Activated naive CD8-positive, alpha-beta T cell treated with anti-CD3 and anti-CD28 coated beads, Interleukin-2, amount 10 ng/mL, durations not matched to agents 7 days and 5 days (primary cell): ENCODE measurements around the gene IKBKE. TPM values are rescaled to one million over a fixed set of nuclear protein-coding genes. Genes with fewer than 3 reads are reported as not detected.

Experiments
- ATAC-seq: fragments of 150-1000 bp; cut with Tn5 transposase; one replicate; pipeline ENCODE4 v1.10.0; 2021; ENCODE audit warnings: low read depth, moderate library complexity
- POLR2A ChIA-PET: fragments of 350-600 bp; sonication (Branson Sonifier 250); formaldehyde crosslinking; loops from one replicate; lab custom pipeline; 2021; ENCODE audit warnings: antibody characterized with exemption; lab: Charles Lee
- DNase-seq: peaks from one replicate; pipeline ENCODE4 v3.0.0; 2021
- H3K27ac Mint-ChIP-seq: one replicate; pipeline ENCODE4 v1.8.0; 2022; ENCODE audit warnings: mild to moderate bottlenecking, mixed read lengths
- H3K27me3 Mint-ChIP-seq: one replicate; pipeline ENCODE4 v1.8.0; 2022; ENCODE audit warnings: mild to moderate bottlenecking, moderate library complexity, mixed read lengths
- H3K36me3 Mint-ChIP-seq: one replicate; pipeline ENCODE4 v1.8.0; 2021; ENCODE audit warnings: mild to moderate bottlenecking, mixed read lengths
- H3K4me1 Mint-ChIP-seq: one replicate; pipeline ENCODE4 v1.8.0; 2021; ENCODE audit warnings: mixed read lengths
- H3K4me3 Mint-ChIP-seq: one replicate; pipeline ENCODE4 v1.8.0; 2022; ENCODE audit warnings: mild to moderate bottlenecking, moderate library complexity, mixed read lengths
- H3K9me3 Mint-ChIP-seq: one replicate; pipeline ENCODE4 v1.8.0; 2021; ENCODE audit warnings: mixed read lengths
- total RNA-seq, 2 experiments: library from RNA; stranded (reverse); gene quantifications; one replicate each; pipeline ENCODE4 v1.2.3, GENCODE V29; 2021

The IKBKE gene
- total RNA-seq, 2 experiments from 2014 or later = 83.5 to 84.0 TPM

DNA sequence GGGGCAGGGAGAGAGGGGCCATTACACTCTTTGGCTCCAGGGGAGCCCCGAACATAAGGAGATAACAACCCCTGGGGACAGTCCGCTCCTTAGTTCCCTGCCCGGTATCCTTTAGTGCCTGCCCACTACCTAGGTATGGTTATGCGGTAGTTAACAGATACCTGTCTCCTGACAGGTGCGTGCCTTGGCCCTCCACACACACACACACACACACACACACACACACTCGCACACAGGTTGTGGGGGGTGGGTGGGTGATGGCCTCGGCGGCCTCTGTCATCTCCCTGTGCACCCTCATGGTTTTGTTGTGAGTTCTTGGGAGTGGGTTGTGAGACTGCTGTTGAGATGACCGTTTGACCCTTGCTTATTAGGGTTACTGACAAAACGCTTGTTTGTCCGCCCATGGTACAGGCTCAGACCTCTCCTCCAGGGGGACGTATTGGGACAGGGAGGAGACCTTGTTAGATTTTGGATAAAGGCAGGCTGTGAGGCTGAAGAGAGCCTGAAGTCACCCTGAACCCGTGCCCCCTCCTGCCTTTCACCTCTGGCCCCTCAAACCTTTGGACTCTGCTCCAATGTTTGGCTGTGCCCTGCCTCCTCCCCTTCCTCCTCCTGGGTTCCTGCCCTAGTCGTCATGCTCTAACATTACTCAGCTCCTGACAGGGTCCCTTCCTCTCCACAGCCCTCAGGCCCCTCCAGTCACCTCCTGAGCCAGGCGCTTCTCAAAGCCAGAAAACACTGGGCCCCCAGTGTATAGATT lies 38.0 kb downstream of the IKBKE start:
- no peaks in the 10 kb centered on the region for H3K9me3 Mint-ChIP-seq
- H3K4me1 Mint-ChIP-seq = peaks cover 29% of the 10 kb centered on the region
- H3K4me3 Mint-ChIP-seq = peak overlapping the region; percentile 53
- H3K27me3 Mint-ChIP-seq = peaks cover 26% of the 10 kb centered on the region
- H3K27ac Mint-ChIP-seq = no peak overlapping the region
- POLR2A ChIA-PET = no interaction called here
- ATAC-seq = no peak
- no peak for DNase-seq
- H3K36me3 Mint-ChIP-seq = no peaks in the 10 kb centered on the region

DNA sequence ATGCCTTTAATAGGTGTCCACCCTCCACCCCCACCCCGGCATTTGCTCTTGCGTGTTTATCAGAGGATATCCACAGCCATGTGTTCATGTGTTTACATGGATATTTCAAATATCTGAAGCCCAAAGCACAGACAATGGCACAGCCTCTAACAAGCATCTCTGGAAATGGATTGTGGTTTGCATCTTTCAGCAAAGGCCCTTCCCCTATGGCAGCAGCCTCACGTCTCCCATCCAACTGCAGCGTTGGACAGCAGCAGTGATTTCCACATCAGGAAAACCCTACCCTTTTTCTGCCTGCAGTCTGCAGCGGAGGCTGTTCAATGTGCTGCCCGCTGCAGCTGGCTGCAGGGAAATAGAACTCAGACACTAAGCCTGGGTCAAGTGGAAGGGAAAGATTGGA lies 38.7 kb downstream of the IKBKE start:
- Mint-ChIP-seq H3K36me3 (no peaks in the 10 kb centered on the region), H3K4me1 (peaks cover 25% of the 10 kb centered on the region), H3K27me3 (peaks cover 26% of the 10 kb centered on the region), H3K4me3 (no peak overlapping the region), H3K27ac (no peak overlapping the region), H3K9me3 (no peaks in the 10 kb centered on the region)
- no peak for DNase-seq
- no peak for ATAC-seq
- POLR2A ChIA-PET = no interaction called here

DNA sequence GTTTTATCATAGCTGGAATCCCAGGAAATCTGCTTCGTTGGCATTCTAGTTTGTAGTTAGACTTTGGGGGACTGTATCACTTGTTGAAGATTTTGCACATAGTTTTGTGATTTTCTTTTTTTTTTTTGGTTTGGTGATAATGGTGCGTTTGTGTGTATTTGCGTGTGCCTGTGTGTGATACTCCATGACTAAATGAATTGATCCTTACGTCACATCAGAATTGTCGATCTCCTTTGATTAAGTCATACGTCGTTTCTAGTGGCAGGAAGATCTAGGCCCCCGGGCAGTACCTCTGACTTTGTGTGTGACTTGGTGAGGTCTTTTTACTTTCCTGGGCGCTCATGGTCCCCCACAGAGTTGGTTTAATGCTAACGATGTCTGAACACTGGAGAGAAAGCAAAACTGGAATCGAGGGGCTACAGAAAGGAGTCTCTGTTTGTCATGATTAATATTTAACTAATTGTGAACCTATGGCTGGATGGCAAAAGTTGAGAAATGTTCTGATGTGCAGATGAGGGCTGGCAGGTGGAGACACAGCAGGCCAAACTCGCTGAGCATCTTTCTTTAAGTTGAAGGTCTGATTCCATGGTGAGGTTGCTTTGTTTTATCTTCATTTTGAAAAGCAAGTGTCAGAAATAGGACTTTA lies 39.5 kb downstream of the IKBKE start:
- Mint-ChIP-seq H3K4me1 (peaks cover 19% of the 10 kb centered on the region), H3K4me3 (no peak overlapping the region), H3K27me3 (peaks cover 29% of the 10 kb centered on the region), H3K9me3 (no peaks in the 10 kb centered on the region), H3K36me3 (no peaks in the 10 kb centered on the region), H3K27ac (no peak overlapping the region)
- POLR2A ChIA-PET = no interaction called here
- DNase-seq (no peak), ATAC-seq (no peak)

DNA sequence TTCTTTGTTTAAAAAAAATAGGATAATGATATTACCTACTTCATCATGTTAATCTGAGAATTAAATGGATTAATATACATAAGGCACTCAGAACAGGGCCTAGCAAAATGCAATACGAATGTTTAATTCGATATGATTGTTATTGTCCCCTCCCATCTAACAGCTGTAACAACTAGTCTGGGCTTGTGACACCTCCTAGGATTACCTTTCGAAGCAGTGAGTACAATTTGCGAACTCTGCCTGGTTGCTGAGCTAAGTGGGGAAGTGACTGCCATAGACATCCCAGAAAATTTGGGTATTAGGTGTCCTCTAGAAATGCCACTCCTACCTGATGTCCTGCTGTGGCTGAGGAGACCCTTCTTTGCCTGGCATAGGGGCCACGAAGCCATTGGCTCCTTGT lies 40.1 kb downstream of the IKBKE start:
- peaks cover 14% of the 10 kb centered on the region for H3K4me1 Mint-ChIP-seq
- H3K4me3 Mint-ChIP-seq = no peak overlapping the region
- DNase-seq (no peak), ATAC-seq (no peak)
- no peaks in the 10 kb centered on the region for H3K9me3 Mint-ChIP-seq
- H3K36me3 Mint-ChIP-seq = no peaks in the 10 kb centered on the region
- H3K27me3 Mint-ChIP-seq = peaks cover 29% of the 10 kb centered on the region
- POLR2A ChIA-PET = no interaction called here
- H3K27ac Mint-ChIP-seq = no peak overlapping the region

DNA sequence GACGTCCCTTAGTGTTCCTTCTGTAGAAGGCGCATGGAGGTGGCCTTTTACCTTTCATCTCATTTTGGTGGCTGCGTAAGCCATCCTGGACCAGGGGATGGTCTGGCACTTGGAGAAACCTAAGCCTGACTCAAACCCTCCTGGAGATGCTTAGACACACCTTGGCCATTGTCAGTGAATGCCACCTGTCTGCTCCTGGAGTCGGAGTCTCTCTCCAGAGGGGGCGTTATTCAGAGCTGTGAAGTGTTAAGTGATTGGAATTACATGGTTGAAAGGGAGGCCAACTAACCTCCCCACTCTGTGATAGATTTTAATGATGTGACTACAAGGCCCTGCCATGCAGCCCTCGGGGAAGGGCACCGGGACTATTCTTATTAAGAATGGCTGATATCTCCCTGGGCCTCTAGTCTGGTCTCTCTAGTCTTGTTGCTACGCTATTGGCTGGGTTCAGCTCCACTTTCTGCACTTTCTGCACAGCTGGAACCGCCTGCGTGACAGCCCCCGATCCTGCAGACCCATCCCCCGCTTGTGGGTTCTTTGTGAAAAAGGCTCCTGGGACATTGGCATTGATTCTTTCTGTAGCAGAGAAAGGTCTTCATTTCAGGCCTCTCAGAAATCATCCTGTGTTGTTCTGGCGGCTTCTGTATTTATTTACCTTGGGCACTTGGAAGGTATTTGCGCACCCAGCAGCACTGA lies 41.2 kb downstream of the IKBKE start:
- ATAC-seq (no peak), DNase-seq (no peak)
- Mint-ChIP-seq H3K4me1 (peaks cover 7% of the 10 kb centered on the region), H3K9me3 (no peaks in the 10 kb centered on the region), H3K27ac (no peak overlapping the region), H3K36me3 (no peaks in the 10 kb centered on the region), H3K27me3 (peaks cover 27% of the 10 kb centered on the region), H3K4me3 (no peak overlapping the region)
- POLR2A ChIA-PET = no interaction called here

DNA sequence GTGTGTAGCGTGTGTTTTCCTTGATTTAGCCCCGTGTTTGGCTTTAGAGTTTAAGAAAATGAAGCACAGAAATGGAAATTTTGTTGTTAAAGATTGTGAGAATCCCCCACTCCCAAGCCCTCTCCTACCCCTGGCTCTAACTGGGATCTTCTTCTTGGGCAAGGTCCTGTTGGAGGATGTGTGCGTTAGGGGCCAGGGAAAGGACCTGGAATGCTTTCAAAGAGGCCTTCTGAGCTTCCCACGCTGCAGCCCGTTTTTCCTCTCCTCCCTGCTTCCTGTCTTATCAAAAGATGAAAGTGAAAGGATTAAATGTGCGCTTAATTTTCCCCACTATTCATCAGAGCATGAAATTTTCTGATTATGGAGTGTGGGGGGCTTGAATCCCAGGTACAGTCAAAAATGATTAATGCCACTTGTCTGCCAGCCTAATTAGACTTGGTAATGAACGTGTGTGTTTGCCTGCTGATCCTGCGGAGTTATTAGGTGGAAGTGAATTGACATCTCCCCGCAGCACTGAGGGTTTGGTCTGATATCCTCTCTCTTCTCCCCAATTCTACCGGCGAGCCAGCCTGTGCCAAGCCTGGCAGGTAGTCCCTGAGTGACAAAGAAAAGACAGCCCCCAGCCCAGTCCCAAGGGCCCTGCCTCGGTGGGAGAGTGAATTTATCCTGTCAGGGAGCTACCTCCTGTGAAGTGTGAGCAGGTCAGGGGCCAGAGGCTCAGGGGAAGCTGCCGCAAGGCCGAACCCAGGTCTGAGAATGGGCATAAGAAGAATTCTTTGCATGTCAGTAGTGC lies 42.0 kb downstream of the IKBKE start:
- H3K4me3 Mint-ChIP-seq = no peak overlapping the region

DNA sequence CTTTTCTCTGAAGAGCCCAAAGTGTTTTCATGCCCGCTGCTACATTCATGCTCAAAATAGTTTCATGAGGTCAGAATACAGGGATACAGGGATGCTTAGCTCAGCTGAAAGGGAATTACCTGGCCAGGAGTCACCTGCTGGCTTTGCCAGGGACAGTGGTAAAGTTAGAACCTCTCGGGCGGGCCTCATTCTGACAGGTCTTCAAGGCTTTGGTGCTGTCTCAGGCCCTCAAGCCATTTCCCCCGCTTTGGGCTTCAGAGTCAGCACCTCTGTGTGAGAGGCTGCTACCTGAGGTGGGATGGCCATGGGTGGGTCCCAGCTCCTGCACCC lies 42.5 kb downstream of the IKBKE start:
- H3K27ac Mint-ChIP-seq = no peak overlapping the region
- no peak for DNase-seq
- H3K9me3 Mint-ChIP-seq = no peaks in the 10 kb centered on the region
- no peak overlapping the region for H3K4me3 Mint-ChIP-seq
- POLR2A ChIA-PET = no interaction called here
- ATAC-seq = no peak
- H3K4me1 Mint-ChIP-seq = peaks cover 3% of the 10 kb centered on the region
- no peaks in the 10 kb centered on the region for H3K36me3 Mint-ChIP-seq
- peaks cover 28% of the 10 kb centered on the region for H3K27me3 Mint-ChIP-seq

More for the DNA sequence above, 42.0 kb downstream of the IKBKE start:
- Mint-ChIP-seq H3K9me3 (no peaks in the 10 kb centered on the region), H3K27me3 (peaks cover 28% of the 10 kb centered on the region), H3K27ac (no peak overlapping the region), H3K36me3 (no peaks in the 10 kb centered on the region), H3K4me1 (peaks cover 3% of the 10 kb centered on the region)
- POLR2A ChIA-PET = no interaction called here
- DNase-seq = no peak
- ATAC-seq = no peak

DNA sequence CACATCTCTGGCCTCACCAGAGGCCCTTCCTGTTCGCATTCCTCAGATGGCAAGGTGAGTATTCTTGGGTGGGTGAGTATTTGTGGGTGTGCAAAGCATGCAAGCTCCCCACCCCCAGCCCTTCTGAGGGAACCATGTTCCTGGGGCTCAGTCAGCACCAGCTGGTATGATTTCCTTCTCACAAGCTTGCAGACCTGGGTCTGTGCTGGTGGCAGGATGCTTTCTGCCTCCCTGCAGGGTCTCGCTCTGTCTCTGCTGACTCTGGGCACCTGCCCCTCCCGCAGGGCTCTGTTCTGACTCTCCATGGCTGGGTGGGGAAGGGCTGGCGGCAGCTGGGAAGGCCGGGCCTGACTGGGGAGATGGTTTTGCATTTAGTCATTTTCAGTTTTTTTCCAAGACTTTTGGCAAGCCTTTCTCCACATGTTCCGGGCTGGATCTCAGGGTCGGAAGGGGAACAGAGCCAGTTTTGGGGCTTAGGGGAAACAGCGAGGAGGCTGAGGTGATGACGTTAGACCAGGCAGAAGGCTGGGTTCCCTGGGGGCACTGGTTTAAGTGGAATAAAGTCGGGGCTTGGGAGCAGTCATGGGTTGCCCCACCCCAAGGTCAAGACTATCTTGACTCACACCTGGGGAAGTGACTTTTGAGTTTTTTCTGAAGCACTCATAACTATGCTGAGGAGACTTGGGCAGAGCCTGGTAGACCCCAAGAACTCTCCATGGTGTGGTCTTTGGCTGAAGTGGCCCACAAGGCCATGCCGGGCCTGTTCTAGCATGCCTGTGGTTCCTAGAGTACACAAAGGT lies 43.2 kb downstream of the IKBKE start:
- H3K27ac Mint-ChIP-seq = no peak overlapping the region

DNA sequence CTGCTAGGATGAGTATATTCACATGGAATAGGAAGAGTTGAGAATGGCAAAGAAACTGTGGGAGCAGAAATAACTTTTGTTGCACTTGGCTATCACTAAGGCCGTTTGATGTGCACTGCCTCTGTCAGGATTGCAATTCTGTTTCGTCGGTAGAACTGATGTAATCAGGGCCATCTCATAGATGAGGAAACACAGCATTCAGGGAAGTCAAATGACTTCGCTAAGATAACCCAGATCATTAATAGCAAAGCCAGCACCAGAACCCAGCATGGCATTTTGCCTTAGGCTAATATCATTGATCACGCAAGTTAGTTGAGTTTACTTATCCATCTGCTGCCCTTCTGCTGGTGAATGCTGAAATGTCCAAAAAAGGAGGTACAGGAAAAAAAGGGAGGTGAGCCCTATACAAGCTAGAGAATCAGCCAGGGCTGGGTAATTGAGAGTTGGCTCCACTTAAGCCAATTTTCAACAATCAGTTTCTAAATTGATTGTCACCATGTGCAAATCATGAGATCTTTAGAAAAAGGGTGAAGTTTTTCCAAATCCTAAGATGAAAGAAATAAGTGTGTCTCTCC lies 44.6 kb downstream of the IKBKE start:
- Mint-ChIP-seq H3K27ac (no peak overlapping the region), H3K9me3 (no peaks in the 10 kb centered on the region), H3K27me3 (peaks cover 7% of the 10 kb centered on the region), H3K36me3 (no peaks in the 10 kb centered on the region), H3K4me3 (no peak overlapping the region), H3K4me1 (no peaks in the 10 kb centered on the region)
- ATAC-seq = no peak
- DNase-seq = no peak
- POLR2A ChIA-PET = no interaction called here

More for the DNA sequence above, 43.2 kb downstream of the IKBKE start:
- Mint-ChIP-seq H3K36me3 (no peaks in the 10 kb centered on the region), H3K4me1 (peaks cover 2% of the 10 kb centered on the region), H3K27me3 (peaks cover 21% of the 10 kb centered on the region), H3K4me3 (no peak overlapping the region), H3K9me3 (no peaks in the 10 kb centered on the region)
- POLR2A ChIA-PET = no interaction called here
- DNase-seq = no peak
- ATAC-seq = no peak

DNA sequence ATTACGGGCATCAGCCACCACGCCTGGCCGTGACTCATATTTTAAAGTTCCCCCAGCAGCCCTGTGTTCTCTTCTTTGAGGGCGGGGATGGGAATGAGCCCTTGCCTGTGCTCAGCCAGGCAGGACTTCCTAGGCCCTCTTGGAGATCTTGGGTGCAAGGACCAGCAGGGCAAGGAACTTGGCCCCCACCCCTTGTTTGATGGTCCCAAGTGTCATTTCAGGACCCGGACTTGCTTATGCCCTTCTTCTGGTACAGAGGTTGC lies 46.4 kb downstream of the IKBKE start:
- ATAC-seq = no peak
- H3K4me3 Mint-ChIP-seq = no peak overlapping the region
- H3K27me3 Mint-ChIP-seq = peaks cover 5% of the 10 kb centered on the region
- no peaks in the 10 kb centered on the region for H3K4me1 Mint-ChIP-seq
- no peaks in the 10 kb centered on the region for H3K9me3 Mint-ChIP-seq
- POLR2A ChIA-PET = interaction anchor here (1.8 kb wide), 1 partner anchor 10 kb away, joined by 8 read pairs; the partner anchor contains the start of gene RASSF5
- no peak for DNase-seq
- H3K27ac Mint-ChIP-seq = no peak overlapping the region
- H3K36me3 Mint-ChIP-seq = no peaks in the 10 kb centered on the region

DNA sequence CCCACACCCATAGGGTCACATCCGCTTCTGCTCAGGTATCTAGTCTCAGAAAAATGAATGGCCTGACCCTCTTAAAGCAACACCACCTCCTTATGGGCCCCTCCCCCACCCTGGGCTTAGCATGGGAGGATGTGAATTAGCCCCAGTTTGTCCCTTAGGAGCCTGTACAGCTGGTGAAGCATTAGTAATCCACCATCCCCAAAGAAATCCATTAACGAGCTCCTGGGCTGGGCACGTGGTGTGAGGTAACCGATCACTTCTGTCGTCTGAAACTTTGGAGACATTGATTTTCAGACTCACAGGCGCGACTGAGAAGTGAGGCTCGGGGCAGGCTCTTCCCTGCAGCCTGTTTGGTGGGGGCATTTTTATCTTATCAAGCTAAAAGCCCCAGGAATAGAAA lies 47.5 kb downstream of the IKBKE start:
- Mint-ChIP-seq H3K27ac (no peak overlapping the region), H3K9me3 (no peaks in the 10 kb centered on the region), H3K4me3 (no peak overlapping the region), H3K4me1 (no peaks in the 10 kb centered on the region), H3K27me3 (peaks cover 5% of the 10 kb centered on the region), H3K36me3 (no peaks in the 10 kb centered on the region)
- DNase-seq (no peak), ATAC-seq (no peak)
- POLR2A ChIA-PET = interaction anchor here (1.8 kb wide), 1 partner anchor 11 kb away, joined by 8 read pairs; the partner anchor contains the start of gene RASSF5

DNA sequence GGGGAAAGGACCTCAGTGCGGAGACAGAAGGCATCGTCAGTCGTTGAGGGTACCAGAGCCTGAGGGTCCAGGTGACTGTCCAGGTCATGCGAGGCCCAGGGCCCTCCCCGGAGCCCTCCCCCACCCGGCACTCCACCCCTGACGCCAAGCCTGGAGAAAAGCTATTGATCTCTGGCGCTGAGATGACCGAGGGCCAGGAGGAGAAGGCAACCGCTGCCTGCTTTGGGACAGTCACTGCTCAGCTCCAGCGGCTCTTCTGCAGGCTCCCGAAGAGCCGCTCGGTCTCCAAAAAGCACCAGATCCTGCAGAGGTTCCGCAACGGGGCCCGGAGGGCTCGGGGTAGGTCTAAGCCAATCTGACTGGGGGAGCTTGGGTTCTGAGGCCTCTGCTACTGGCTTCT lies 47.9 kb downstream of the IKBKE start:
- H3K27ac Mint-ChIP-seq = no peak overlapping the region
- no peak overlapping the region for H3K4me3 Mint-ChIP-seq
- H3K36me3 Mint-ChIP-seq = no peaks in the 10 kb centered on the region
- POLR2A ChIA-PET = no interaction called here
- H3K4me1 Mint-ChIP-seq = no peaks in the 10 kb centered on the region
- DNase-seq (no peak), ATAC-seq (no peak)
- H3K9me3 Mint-ChIP-seq = no peaks in the 10 kb centered on the region
- H3K27me3 Mint-ChIP-seq = peaks cover 5% of the 10 kb centered on the region
